Fibroblast of villous mesenchyme (primary cell): ENCODE data around the gene SLC25A26. TPM values are rescaled to one million over a fixed set of nuclear protein-coding genes. Genes with fewer than 3 reads are reported as not detected.
A peak's percentile ranks its signal among the peaks of the same experiment; 100 is the strongest.

Source experiments
- DNase-seq: peaks from one replicate; pipeline ENCODE4 v3.0.0-alpha.2; 2010; ENCODE audit warnings: low read depth
- H3K4me3 ChIP-seq: 2 replicates; pipeline ENCODE4 v1.5.1; 2011; ENCODE audit warnings: low read depth, mild to moderate bottlenecking, low read length
- total RNA-seq: library from RNA; depleted of rRNA; stranded (reverse); fragments of >200 nt; gene quantifications from 2 replicates; pipeline ENCODE4 v1.2.3, GENCODE V29; 2012
- TF ChIP-seq, protein P1 (sequence below): IDR thresholded peaks from 2 replicates; pipeline ENCODE4 v1.5.1; 2012; ENCODE audit warnings: low read depth, mild to moderate bottlenecking, low read length; ENCODE audit not compliant: insufficient read depth

SLC25A26 gene, protein sequence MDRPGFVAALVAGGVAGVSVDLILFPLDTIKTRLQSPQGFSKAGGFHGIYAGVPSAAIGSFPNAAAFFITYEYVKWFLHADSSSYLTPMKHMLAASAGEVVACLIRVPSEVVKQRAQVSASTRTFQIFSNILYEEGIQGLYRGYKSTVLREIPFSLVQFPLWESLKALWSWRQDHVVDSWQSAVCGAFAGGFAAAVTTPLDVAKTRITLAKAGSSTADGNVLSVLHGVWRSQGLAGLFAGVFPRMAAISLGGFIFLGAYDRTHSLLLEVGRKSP
- total RNA-seq: 14.2 and 18.1 TPM in 2 replicates

DNA sequence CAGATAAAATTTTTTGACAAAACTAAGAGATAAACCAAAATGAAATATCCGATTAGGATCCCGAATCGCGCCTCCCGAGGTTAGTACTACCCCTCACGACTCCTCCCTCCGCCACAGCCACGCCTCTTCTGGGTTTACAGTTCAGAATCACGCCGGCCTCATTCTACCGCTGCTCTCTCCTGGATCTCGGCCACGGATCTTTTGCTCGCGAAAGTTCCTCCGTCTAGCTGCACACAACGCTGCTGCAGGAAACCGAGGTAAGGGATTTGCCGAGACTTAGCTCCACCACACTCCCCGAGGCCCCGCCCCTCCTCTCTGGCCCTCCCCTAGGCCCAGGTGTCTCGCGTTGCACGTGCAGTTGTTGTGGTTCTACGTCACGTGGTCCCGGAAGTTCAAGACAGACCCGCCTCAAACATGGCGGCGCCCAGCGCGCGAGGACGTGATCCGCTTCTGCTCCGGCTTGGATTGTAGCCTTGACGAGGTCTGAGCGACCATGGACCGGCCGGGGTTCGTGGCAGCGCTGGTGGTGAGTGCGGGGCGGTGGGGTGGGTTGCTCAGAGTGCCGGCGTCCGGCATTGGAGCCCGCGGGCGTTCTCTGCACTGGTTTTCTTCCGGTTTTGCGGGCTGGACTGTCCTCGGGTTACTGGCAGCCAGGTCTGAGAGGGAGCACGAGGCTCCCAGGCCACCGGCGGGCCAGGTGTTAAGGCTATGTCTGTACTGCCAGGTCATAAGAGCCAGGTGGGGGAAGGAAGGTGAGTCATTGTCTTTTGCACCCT lies at the start of gene SLC25A26:
Gene SLC25A26, plus strand, starts transcription at position 400 of the 776 bp plus-strand sequence. Its CDS starts 94 bp downstream, at position 494.
- TF ChIP-seq, protein P1, sequence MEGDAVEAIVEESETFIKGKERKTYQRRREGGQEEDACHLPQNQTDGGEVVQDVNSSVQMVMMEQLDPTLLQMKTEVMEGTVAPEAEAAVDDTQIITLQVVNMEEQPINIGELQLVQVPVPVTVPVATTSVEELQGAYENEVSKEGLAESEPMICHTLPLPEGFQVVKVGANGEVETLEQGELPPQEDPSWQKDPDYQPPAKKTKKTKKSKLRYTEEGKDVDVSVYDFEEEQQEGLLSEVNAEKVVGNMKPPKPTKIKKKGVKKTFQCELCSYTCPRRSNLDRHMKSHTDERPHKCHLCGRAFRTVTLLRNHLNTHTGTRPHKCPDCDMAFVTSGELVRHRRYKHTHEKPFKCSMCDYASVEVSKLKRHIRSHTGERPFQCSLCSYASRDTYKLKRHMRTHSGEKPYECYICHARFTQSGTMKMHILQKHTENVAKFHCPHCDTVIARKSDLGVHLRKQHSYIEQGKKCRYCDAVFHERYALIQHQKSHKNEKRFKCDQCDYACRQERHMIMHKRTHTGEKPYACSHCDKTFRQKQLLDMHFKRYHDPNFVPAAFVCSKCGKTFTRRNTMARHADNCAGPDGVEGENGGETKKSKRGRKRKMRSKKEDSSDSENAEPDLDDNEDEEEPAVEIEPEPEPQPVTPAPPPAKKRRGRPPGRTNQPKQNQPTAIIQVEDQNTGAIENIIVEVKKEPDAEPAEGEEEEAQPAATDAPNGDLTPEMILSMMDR: no peak
- H3K4me3 ChIP-seq: peak within 1 kb of the TSS; percentile 90

DNA sequence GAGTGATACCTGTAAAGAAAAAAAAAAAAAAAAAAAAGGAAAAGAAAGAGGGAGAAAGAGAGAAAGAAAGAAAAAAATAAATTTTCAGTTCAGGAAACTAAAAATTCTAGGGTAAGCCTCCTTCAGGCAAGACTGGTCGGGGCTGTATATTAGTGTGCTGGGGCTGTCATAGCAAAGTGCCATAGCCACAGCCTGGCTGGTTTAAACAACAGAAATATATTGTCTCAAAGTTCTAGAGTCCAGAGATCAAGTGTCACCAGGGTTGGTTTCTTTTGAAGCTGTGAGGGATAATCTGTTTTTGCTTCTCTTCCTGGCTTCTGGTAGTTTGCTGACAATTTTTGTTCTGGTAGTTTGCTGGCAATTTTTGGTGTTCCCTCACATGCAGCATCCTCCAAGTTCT lies 48.4 kb upstream of the SLC25A26 start:
- DNase-seq: no peak
- TF ChIP-seq, protein P1: no peak

More for the DNA sequence above, at the start of gene SLC25A26:
- peak; percentile 95 for DNase-seq

DNA sequence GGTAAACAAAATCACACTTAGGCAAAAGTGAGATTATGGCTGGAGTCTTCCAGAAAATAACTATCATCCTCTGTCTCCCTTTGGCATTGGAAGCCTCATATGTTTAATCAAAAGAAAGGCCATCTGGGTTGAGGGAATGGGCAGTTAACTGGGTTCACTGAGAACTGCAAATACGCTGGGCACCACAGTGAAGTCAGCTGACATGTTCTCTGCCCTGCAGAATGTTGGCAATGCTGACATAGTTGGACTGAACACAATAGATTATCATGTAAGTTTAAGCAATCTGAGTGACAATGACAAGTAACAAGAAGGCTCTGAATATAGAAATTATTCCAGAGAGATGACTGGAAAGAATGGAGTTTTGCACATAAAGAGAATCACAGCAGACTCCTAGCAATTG lies 43.8 kb upstream of the SLC25A26 start:
- TF ChIP-seq, protein P1: no peak
- no peak for DNase-seq
- no peak overlapping the region for H3K4me3 ChIP-seq

More for the DNA sequence above, 48.4 kb upstream of the SLC25A26 start:
- H3K4me3 ChIP-seq: no peak overlapping the region

DNA sequence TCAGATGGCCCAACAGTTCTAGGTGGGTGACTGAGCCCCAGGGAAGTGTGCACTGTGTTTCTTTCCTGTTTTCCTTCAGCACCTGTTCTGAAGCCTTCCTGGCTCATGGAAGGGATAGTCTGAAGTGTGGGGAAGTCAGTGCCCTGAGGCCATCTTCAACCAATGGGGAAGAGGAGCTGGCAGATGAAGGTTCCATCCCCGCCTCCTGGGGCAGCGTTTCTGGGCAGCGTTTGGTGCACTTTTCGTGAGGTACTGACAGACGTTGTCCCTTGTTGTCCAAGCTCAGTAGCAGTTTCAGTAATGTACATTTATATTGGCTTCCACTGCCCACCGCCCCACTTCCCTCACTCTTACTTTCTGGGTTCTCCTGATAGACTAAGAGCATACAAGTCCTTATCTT lies 42.6 kb upstream of the SLC25A26 start:
- H3K4me3 ChIP-seq: no peak overlapping the region
- no peak for DNase-seq
- TF ChIP-seq, protein P1: no peak

DNA sequence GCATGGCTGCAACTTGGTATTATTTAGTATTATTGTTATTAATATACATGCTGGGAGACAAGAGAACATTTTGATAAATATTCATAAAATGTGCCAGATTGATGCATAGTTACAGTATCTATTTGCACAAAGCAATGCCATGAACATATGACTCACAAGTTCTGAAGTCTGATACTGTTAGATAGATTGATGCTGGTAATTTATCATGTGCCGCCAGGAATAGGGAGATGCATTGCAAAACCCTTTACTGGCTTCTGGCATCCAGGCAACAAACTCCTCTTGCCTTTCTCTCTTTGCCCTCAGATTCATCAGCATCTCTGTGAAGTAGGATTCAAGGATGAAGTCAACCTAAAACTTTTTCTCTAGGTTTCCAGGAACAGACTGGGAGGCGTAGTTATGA lies 41.0 kb upstream of the SLC25A26 start:
- DNase-seq: no peak
- TF ChIP-seq, protein P1: no peak

DNA sequence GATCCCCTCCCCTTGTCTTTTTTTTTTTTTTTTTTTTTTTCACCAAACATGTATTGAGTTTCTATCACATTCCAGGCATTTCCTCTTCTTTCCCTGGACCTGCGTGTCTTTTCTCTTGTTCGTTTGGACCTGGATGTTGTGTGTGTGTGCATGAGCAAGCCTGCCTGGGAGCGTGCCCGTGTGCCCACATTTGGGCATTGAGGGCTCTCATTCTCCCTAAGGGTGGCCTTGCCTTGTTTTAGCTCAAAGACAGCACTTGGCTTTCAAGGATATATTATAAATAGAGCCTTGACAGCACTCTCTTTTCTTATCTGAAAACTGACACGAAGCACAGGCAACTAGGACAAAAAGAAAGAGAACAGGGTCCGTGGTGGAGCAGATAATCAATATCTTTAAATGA lies 39.0 kb upstream of the SLC25A26 start:
- TF ChIP-seq, protein P1: no peak
- no peak overlapping the region for H3K4me3 ChIP-seq
- no peak for DNase-seq

More for the DNA sequence above, 41.0 kb upstream of the SLC25A26 start:
- no peak overlapping the region for H3K4me3 ChIP-seq
